Germinal center (tissue), 1 donor: ENCODE data around the gene ATOH1.

Experiments used
- DNase-seq: peaks from one replicate; pipeline ENCODE4 v3.0.0; 2012; ENCODE audit warnings: mixed read lengths, low spot score

ATOH1 gene

DNA sequence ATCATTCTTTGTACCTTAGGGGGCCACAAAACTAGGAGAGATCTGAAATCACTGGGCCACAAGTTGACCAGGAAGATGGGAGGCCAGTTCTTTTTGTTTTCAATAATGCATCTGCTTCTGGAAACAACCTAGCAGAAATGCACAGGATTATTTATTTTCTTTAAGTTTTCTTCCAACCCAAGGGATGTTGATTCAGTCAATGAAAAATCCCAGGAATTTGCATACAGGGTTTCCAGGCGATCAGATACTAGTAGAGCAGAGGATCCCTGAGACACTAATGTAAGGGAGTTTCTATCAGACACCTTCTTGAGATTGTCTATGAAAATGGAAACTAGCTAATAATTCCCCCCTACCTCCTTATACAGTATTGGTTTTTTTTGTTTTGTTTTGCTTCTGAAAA lies 7.4 kb downstream of the ATOH1 start:
- DNase-seq = no peak

DNA sequence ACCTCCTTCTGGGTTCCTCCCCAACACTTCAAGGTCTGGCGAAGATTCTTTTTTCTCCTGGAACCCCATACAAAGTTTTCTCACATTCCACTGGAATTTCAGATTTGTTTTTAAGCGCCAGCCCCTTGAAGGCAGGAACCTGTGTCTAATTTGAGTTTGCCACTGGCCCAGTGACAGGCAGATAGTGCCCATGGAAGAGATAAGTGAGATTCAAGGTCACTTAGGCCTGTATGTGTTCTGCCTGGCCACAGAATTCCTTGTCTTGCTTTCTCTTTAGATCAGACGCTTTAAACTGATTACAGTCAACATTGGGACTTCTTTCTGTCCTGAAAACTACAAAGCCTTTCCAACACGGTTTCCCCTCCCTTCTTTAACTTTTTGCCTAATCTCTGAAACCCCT lies 11.2 kb downstream of the ATOH1 start:
- DNase-seq = no peak

DNA sequence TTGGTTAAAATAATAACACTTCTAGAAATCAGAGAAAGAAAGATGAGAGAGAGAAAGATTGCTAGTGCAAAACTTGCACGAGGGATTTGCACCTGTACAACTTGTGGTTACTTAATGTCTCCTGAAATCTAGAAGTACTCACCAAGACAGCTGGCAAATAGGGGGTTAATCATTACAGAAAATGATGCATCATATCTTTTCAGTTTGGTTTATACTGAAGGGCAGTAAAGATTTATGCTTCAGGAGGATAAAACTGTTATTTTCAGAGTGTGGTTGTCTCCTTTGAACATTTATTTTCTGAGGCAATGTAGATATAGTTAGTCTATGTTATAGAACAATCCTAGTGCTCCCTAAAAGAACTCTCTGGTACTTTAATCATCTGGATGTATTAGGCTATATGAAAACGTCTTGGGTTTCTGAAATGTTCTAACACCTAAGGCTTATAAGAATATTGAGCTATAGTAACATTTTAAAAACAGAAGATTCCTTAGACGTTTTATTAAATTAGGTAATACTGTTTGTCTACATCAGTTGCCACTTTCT lies 13.3 kb downstream of the ATOH1 start:
- DNase-seq = no peak

DNA sequence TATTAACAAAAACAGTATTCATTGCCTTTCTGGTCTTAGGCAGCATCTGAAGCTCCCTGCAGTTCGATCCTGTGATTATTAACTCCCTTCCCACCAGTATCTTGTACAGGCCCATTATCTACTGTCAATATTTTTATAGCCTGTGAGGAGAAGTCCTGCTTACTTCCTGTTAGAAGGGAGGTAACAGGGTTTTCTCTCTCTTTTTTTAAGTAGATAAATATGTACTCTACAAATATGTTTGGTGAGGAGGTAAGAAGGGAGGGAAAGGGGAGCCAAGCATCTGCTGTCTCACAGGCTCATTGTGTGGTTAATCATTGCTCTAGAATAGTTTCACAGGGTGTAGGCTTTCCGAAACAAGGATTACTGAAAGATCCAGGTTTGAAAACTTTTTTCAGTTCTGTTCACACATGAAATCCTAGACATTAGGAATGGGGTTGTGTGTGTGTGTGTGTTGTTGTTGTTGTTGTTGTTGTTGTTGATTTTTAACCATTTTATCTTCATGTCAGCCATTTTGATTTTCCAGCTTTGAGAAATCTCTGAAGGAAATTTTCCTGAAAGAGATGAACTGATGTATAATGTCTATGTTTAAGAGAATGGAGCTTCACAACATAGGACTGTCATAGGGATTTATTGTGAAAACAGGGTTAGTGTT lies 14.2 kb downstream of the ATOH1 start:
- DNase-seq = no peak

DNA sequence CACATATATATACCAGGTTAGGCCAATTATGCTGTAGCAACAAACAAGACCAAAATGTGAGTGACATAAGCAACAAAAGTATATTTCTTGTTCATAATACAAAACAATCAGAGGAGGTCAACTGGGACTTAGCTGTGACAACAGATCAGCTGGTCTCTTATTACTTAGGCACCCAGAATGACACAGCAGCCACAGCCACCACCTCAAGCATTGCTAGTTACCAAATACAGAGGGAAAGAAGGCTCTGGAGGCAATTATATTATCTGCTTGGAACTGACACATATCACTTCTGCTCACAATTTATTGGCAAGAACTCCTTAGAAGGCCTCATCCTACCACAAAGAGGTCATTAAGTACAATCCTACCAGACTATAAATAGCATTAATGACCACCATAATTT lies 15.2 kb downstream of the ATOH1 start:
- no peak for DNase-seq

DNA sequence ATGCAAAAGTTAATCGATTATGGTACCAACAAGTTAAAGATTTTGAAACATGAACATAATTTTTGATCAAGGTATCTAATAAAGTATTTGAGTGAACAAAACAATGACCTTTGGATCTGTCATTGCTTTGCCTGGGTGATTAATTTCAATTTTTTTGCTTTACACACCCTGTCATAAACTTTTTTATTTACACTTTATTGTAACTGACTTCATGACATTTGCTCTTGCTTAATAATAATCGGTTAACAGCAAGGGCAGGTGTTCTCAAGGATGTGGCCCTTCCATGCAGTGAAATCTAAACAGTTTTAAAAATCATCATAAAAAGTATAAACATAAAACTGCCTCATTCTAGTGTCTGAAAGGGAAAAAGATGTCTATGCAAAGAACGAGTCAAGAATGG lies 24.1 kb downstream of the ATOH1 start:
- no peak for DNase-seq

DNA sequence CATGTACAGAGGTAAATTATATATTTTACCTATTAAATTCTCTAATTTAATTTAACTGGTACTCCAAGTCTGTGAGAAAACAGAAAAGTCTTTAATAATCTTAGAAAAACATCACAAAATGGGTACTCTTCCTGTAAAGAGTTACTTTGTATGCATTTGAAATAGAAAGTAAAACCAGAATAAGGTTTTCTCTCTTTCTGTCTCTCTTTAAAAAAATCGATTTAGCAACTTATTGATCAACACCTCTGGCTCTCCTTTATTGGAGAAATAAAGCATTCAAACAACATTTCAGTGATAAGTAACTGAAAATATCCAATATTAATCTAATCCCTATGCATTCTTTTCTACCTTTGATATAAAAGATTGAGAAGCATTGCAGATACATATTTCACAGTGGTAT lies 27.4 kb downstream of the ATOH1 start:
- DNase-seq = no peak

DNA sequence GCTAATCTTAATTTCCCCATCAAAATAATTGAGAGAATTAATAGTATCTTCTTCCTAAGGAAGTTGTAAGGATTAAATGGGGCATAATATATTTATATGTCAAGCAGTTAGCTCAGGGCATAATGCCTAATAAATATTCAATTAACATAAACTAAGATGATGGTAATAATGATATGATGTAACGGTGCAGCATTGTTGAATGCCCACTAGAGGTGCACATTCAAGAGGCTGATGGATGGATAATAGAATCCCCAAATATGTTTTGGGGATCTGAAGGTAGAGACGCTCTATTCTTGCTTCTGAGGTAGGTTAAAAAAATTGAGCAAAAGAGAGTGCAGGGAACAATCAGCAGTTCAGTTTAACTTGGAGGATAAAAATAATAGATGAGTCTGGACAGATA lies 37.1 kb downstream of the ATOH1 start:
- DNase-seq = no peak

DNA sequence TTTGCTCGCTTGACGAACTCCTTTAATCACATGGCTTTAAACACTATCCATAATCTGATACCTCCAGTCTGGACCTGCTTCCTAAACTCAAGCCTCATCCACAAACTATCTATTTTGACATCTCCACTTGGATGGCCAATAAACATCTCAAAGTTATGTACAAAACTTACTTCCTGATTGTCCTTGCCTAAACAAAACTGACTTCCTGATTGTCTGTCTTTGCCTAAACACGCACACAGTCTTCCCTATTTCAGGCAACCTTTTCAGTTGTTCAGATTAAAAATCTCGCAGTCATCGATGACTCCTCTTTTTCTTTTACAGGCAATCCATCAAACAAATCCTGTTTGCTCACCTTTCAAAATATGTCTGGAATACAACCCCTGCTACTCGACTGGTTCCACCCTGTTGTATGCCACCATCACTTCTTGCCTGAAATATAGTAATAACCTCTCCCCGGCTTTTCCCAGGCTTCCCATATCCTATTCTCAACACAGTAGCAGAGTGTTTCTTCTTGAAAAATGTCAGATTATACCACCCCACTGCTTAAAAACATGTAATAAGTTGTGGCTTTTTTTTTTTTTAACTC lies 39.0 kb downstream of the ATOH1 start:
- DNase-seq = no peak

DNA sequence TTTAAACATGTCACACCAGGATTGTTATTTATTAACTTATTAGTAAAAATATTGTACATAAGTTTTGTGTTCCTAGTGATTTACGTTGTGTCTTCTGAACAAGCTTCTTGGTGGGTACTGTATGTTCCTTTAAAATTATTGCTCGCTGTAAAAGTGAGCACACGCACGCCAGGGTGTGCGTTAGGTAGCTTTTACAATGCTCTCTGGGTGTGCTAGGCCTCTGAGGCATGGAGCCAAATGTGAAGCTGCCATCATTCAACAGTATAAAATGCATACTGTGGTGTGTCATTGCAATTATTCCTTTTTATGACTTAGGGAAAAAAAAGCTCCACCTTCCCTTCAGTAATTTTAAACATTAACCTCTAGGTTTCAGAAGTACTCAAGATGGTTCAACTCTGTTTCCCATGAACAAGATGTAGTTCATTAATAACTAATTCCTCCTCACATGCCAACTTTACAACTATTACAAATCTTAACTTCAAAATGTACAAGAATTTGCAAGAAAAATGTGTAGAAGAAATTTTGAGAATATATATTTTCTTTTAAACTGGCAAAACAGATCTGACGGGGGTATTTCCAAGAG lies 42.4 kb downstream of the ATOH1 start:
- no peak for DNase-seq

DNA sequence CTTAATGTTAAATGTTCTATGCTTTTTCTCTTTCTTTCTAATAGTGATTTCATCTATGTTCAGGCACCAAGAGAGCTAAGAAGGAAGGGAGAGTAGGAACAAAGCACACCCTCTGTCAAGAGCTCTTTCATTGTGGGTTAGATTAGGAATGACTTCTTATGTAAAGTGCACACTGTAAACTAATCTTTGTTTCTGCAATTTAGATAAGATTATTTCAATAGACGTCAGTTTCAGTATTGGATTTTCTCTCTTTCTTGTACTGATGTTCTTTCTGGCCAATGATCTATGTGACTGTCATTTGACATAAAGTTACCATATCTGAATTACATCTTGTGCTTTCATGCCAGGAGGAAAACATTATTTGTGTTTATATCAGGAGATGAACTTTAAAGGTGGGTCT lies 48.2 kb downstream of the ATOH1 start:
- no peak for DNase-seq

DNA sequence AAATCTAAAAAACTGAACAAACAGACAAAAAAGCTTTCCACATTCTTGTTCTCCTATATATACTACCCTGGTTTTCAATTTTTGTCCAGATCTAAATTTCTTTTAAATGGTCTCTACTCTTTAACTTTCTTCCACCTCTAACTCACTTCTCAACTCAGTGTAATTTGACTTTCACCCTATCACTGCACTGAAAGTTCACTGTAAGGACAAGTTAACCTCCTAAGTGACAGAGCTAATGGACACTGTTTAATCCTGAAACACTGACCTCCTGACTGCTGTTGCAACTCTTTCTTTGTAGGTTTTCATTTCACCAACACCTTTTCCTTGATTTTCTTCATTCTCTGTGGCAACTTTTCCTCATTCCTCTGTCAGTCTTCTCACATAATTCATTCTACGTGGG lies 50.0 kb downstream of the ATOH1 start:
- no peak for DNase-seq

DNA sequence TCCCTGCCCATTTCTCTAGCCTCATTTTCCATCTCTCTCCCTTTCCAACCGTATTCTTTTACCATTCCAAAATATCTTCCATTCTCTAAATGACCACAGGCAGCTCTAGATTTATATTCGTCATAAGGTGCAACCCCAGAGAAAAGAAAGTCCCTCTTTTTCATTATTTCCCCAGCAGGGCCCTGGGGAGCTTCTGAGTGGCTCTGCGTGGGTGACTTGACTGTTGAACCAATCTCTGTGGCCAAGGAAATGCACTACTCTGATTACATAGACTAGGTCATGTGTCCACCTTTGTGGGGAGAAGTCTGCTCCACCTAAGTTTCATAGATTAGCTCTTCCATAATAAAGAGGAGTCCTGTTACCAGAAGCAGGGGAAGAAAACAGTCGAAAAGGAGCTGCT lies 51.4 kb downstream of the ATOH1 start:
- DNase-seq = no peak
